Activated naive CD4-positive, alpha-beta T cell treated with Interleukin-2 at 50 U/mL for 16 hours (primary cell): Measurements from ENCODE around the gene THBD.

Experiments
- DNase-seq: peaks from one replicate; pipeline ENCODE4 v3.0.0-alpha.2; 2020

THBD gene

GRCh38 chr20:23060629-23061028, 11.2 kb upstream of the THBD start:
- DNase-seq, result no peak

- DNase-seq, result no peak
Measured at GRCh38 chr20:23059846-23060245, 10.4 kb upstream of the THBD start.

- no peak for DNase-seq
Measured at GRCh38 chr20:23059001-23059400, 9.5 kb upstream of the THBD start.

- DNase-seq, result no peak
Measured at GRCh38 chr20:23058240-23058639, 8.8 kb upstream of the THBD start.

GRCh38 chr20:23052904-23053303, 3.4 kb upstream of the THBD start:
- no peak for DNase-seq

GRCh38 chr20:23050847-23051627, 1.6 kb upstream of the THBD start:
- DNase-seq, result no peak

- DNase-seq, result no peak
Measured at GRCh38 chr20:23050076-23050838, 785 bp upstream of the THBD start.

- DNase-seq, result no peak
Measured at GRCh38 chr20:23048283-23049200, 930 bp downstream of the THBD start.

GRCh38 chr20:23047738-23048214, 1.7 kb downstream of the THBD start:
- DNase-seq, result no peak

- no peak for DNase-seq
Measured at GRCh38 chr20:23047001-23047737, 2.3 kb downstream of the THBD start.

GRCh38 chr20:23046431-23046830, 3.0 kb downstream of the THBD start:
- DNase-seq, result no peak

GRCh38 chr20:23043376-23043775, 6.1 kb downstream of the THBD start:
- no peak for DNase-seq

GRCh38 chr20:23042270-23042669, 7.2 kb downstream of the THBD start:
- DNase-seq, result no peak

GRCh38 chr20:23039885-23040508, 9.5 kb downstream of the THBD start:
- DNase-seq, result no peak

GRCh38 chr20:23039136-23039875, 10.2 kb downstream of the THBD start:
- DNase-seq, result no peak

GRCh38 chr20:23037017-23037481, 12.4 kb downstream of the THBD start:
- DNase-seq, result no peak

GRCh38 chr20:23036371-23036770, 13.1 kb downstream of the THBD start:
- DNase-seq, result no peak

- no peak for DNase-seq
Measured at GRCh38 chr20:23035731-23036130, 13.7 kb downstream of the THBD start.

- no peak for DNase-seq
Measured at GRCh38 chr20:23034721-23035671, 14.5 kb downstream of the THBD start, which contains the start of gene SSTR4. TSS of gene SSTR4 (plus strand) at chr20:23035312. CDS start at chr20:23035484, 172 bp downstream.

GRCh38 chr20:23033918-23034317, 15.6 kb downstream of the THBD start:
- DNase-seq, result no peak
